Measurements from ENCODE around the gene PGAM2.

The PGAM2 gene

GRCh38 chr7:44103566-44103922, 38.2 kb upstream of the PGAM2 start:
- no peak for DNase-seq

- no peak for DNase-seq
Observed at GRCh38 chr7:44102846-44103565, 37.6 kb upstream of the PGAM2 start.

GRCh38 chr7:44101966-44102845, 36.8 kb upstream of the PGAM2 start:
- DNase-seq = no peak

GRCh38 chr7:44101303-44101965, 36.1 kb upstream of the PGAM2 start:
- no peak for DNase-seq

- DNase-seq = no peak
Observed at GRCh38 chr7:44100458-44101302, 35.3 kb upstream of the PGAM2 start.

- no peak for DNase-seq
Observed at GRCh38 chr7:44099669-44100068, 34.3 kb upstream of the PGAM2 start.

- DNase-seq = no peak
Observed at GRCh38 chr7:44098092-44099068, 33.0 kb upstream of the PGAM2 start.

- no peak for DNase-seq
Observed at GRCh38 chr7:44097064-44097932, 31.9 kb upstream of the PGAM2 start.

GRCh38 chr7:44096326-44096881, 31.0 kb upstream of the PGAM2 start:
- DNase-seq = no peak

GRCh38 chr7:44095781-44096180, 30.4 kb upstream of the PGAM2 start:
- no peak for DNase-seq

GRCh38 chr7:44094883-44095592, 29.7 kb upstream of the PGAM2 start:
- no peak for DNase-seq

GRCh38 chr7:44094365-44094764, 29.0 kb upstream of the PGAM2 start:
- DNase-seq = no peak

- no peak for DNase-seq
Observed at GRCh38 chr7:44093102-44093641, 27.8 kb upstream of the PGAM2 start.

- no peak for DNase-seq
Observed at GRCh38 chr7:44087911-44088838, 22.8 kb upstream of the PGAM2 start.

- no peak for DNase-seq
Observed at GRCh38 chr7:44086627-44087026, 21.3 kb upstream of the PGAM2 start.

GRCh38 chr7:44085546-44085945, 20.2 kb upstream of the PGAM2 start:
- DNase-seq = no peak

GRCh38 chr7:44084701-44085100, 19.3 kb upstream of the PGAM2 start:
- no peak for DNase-seq

GRCh38 chr7:44083796-44084195, 18.4 kb upstream of the PGAM2 start:
- DNase-seq = no peak

Data from NCI-H446 treated with DMSO at 0.1 percent for 48 hours (cell line).